Sigmoid colon (tissue), 7 donors: Measurements from ENCODE around the gene RPS6KA2. TPM values are rescaled to one million over a fixed set of nuclear protein-coding genes. Genes with fewer than 3 reads are reported as not detected.

Source experiments
- DNase-seq: peaks from one replicate; pipeline ENCODE4 v3.0.0-alpha.2; 2019
- H3K27ac ChIP-seq, 4 donors: fragments of 200-600 bp; sonication (generic); one replicate each; pipeline ENCODE4 v1.5.1; 2016 to 2019; ENCODE audit warnings: mild to moderate bottlenecking in 1 of 4
- H3K27me3 ChIP-seq, 3 donors: fragments of 200-600 bp; sonication (generic); one replicate each; pipeline ENCODE4 v1.5.1; 2019; ENCODE audit warnings: mild to moderate bottlenecking in 1 of 3
- H3K36me3 ChIP-seq, 4 donors: fragments of 200-600 bp; sonication (generic); one replicate each; pipeline ENCODE4 v1.5.1; 2016 to 2019
- H3K4me1 ChIP-seq, 4 donors: fragments of 200-600 bp; sonication (generic); one replicate each; pipeline ENCODE4 v1.5.1; 2017 to 2019
- H3K4me3 ChIP-seq, 4 donors: fragments of 200-600 bp; sonication (generic); one replicate each; pipeline ENCODE4 v1.5.1; 2017 to 2019; ENCODE audit warnings: mild to moderate bottlenecking in 2 of 4, moderate library complexity in 1 of 4
- H3K9me3 ChIP-seq, 4 donors: fragments of 200-600 bp in 3 of 4; sonication (generic) in 3 of 4; one replicate each; pipeline versions ENCODE4 v1.5.1 to v1.6.1; 2013 to 2019
- CTCF ChIP-seq, 4 experiments: fragments of 450-650 bp in 3 of 4; fragments of 200-600 bp in 1 of 4; IDR thresholded peaks; one replicate each; pipeline ENCODE4 v1.5.1; 2016 to 2019; ENCODE audit warnings: antibody characterized with exemption in 4 of 4, mild to moderate bottlenecking in 3 of 4, moderate library complexity in 2 of 4
- EP300 ChIP-seq, 4 donors: sonication (generic); formaldehyde crosslinking; IDR thresholded peaks; one replicate each; pipeline ENCODE4 v1.6.1; 2017; ENCODE audit warnings: antibody characterized with exemption in 4 of 4
- POLR2A ChIP-seq, 2 donors: fragments of 450-650 bp; IDR thresholded peaks; one replicate each; pipeline ENCODE4 v1.6.1; 2016; ENCODE audit warnings: antibody characterized with exemption in 2 of 2, mild to moderate bottlenecking in 2 of 2, moderate library complexity in 2 of 2
- POLR2AphosphoS5 ChIP-seq, 4 donors: sonication (generic); formaldehyde crosslinking; IDR thresholded peaks; one replicate each; pipeline ENCODE4 v1.6.1; 2017; ENCODE audit warnings: antibody characterized with exemption in 4 of 4
- WGBS, 2 donors: extraction: QIAGEN DNeasy Blood & Tissue Kit; methylation state at CpG; one replicate each; pipeline ENCODE4 v1.1.7; 2013; 5-methylcytosine and 5-hydroxymethylcytosine counted together
- intact Hi-C: fragments of 100-400 bp; cut with DNase I; formaldehyde crosslinking; loops from one replicate; pipeline ENCODE4 v1.15.1; 2023
- polyA plus RNA-seq, 3 donors: library from polyadenylated mRNA; stranded (reverse); fragments of 200-250 nt; gene quantifications; one replicate each; pipeline ENCODE4 v1.2.3, GENCODE V29; 2013
- total RNA-seq, 4 donors: library from RNA; depleted of rRNA; stranded (reverse); fragments of >200 nt; gene quantifications; one replicate each; pipeline ENCODE4 v1.1.0, GENCODE V29; 2016
- donor health status: healthy with polysubstance abuse.
- donor health status: Bipolar disorder and iron deficiency.
- donor health status: healthy.

RPS6KA2 gene
- total and polyA plus RNA-seq, 7 donors, result 6.5 to 44.7 (median 27.8) TPM

DNA sequence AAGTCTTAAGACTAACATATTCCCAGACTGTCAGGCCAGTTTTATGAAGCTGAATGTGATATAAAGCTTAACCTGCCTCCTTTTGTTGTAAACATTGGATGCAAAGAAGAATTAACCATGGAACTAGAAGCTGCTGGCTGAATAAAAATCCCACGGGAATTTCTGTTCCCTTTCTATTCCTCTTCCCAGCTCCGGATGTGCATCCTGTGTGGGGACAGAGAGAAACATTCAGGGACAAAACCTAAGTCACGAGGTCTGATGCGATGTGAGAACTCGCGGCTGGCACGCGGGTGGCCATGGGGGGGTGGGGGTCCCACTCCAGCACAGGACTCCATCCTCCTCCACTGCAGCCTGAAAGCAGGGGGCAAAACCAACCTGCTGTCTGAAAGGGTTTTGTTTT, 72.7 kb downstream of the RPS6KA2 start:
- TF ChIP-seq EP300 (IDR thresholded peaks at IDR 0.05) (no peak), POLR2AphosphoS5 (IDR thresholded peaks at IDR 0.05) (no peak), POLR2A (IDR thresholded peaks at IDR 0.05) (no peak), CTCF (IDR thresholded peaks at IDR 0.05) (no peak)
- 80 to 88% methylated on average over 8 of the region's 8 CpGs for WGBS, 2 donors
- H3K36me3 ChIP-seq, result no peaks in the 10 kb centered on the region
- H3K27me3 ChIP-seq, result no peaks in the 10 kb centered on the region
- H3K27ac ChIP-seq, result peak overlapping the region; percentile 10 to 85 (median 80)
- no peaks in the 10 kb centered on the region for H3K9me3 ChIP-seq
- DNase-seq, result no peak
- H3K4me3 ChIP-seq, result no peak overlapping the region
- intact Hi-C loops, result no loop called here
- peaks cover 0 to 43% (median 25%) of the 10 kb centered on the region in 4 donors for H3K4me1 ChIP-seq

GRCh38 chr6:166553563-166554271, 73.3 kb downstream of the RPS6KA2 start:
- Histone ChIP-seq H3K27ac (peak overlapping the region; percentile 10 to 85 (median 80)), H3K4me1 (peaks cover 0 to 43% (median 25%) of the 10 kb centered on the region in 4 donors), H3K4me3 (no peak overlapping the region), H3K36me3 (no peaks in the 10 kb centered on the region), H3K9me3 (no peaks in the 10 kb centered on the region), H3K27me3 (no peaks in the 10 kb centered on the region)
- TF ChIP-seq POLR2AphosphoS5 (IDR thresholded peaks at IDR 0.05) (peak in 2 of 4 donors; percentile 10 to 53), POLR2A (IDR thresholded peaks at IDR 0.05) (no peak)
- WGBS, 2 donors, result 75 to 82% methylated on average over 13 of the region's 13 CpGs
- DNase-seq, result peak; percentile 85
- intact Hi-C loops, result no loop called here

GRCh38 chr6:166552600-166552999, 74.5 kb downstream of the RPS6KA2 start:
- Histone ChIP-seq H3K27ac (peak overlapping the region in 2 of 4 donors; percentile 84 to 85), H3K9me3 (no peaks in the 10 kb centered on the region), H3K27me3 (no peaks in the 10 kb centered on the region), H3K4me1 (peaks cover 0 to 42% (median 24%) of the 10 kb centered on the region in 4 donors), H3K4me3 (no peak overlapping the region), H3K36me3 (no peaks in the 10 kb centered on the region)
- intact Hi-C loops, result no loop called here
- 86 to 89% methylated on average over 7 of the region's 7 CpGs for WGBS, 2 donors
- no peak for DNase-seq
- TF ChIP-seq POLR2AphosphoS5 (IDR thresholded peaks at IDR 0.05), result no peak
- no peak for TF ChIP-seq EP300 (IDR thresholded peaks at IDR 0.05)
- no peak for TF ChIP-seq POLR2A (IDR thresholded peaks at IDR 0.05)
- TF ChIP-seq CTCF (IDR thresholded peaks at IDR 0.05), result no peak

GRCh38 chr6:166551754-166552495, 75.1 kb downstream of the RPS6KA2 start:
- Histone ChIP-seq H3K9me3 (no peaks in the 10 kb centered on the region), H3K27ac (no peak overlapping the region), H3K27me3 (no peaks in the 10 kb centered on the region), H3K4me1 (peaks cover 0 to 36% (median 21%) of the 10 kb centered on the region in 4 donors), H3K36me3 (no peaks in the 10 kb centered on the region), H3K4me3 (no peak overlapping the region)
- intact Hi-C loops, result no loop called here
- TF ChIP-seq EP300 (IDR thresholded peaks at IDR 0.05), result no peak
- no peak for DNase-seq
- 91 to 94% methylated on average over 16 of the region's 16 CpGs for WGBS, 2 donors

DNA sequence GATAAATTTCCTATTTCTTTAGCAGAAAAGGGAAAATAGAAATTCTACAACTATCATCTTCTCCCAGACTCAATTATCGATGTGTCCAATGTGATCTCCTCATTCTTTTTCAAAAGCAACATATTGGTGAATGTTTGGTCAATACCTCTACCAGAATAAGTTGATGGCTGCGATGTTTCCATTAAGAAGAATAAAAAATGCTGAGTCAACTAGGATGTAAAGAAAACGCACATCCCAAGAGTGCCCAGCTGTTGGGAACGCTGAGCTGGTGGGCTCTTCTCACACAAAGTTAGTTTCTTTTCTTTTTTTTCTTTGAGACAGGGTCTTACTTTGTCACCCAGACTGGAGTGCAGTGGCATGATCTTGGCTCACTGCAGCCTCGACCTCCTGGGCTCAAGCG, 80.4 kb downstream of the RPS6KA2 start:
- DNase-seq, result no peak
- H3K4me1 ChIP-seq, result peaks cover 0 to 8% (median 2%) of the 10 kb centered on the region in 4 donors
- TF ChIP-seq POLR2A (IDR thresholded peaks at IDR 0.05) (no peak), POLR2AphosphoS5 (IDR thresholded peaks at IDR 0.05) (no peak), EP300 (IDR thresholded peaks at IDR 0.05) (no peak), CTCF (IDR thresholded peaks at IDR 0.05) (no peak)
- no peak overlapping the region for H3K4me3 ChIP-seq
- H3K27me3 ChIP-seq, result no peaks in the 10 kb centered on the region
- H3K27ac ChIP-seq, result no peak overlapping the region
- no peaks in the 10 kb centered on the region for H3K36me3 ChIP-seq
- intact Hi-C loops, result no loop called here
- WGBS, 2 donors, result 92 to 96% methylated on average over 6 of the region's 6 CpGs
- H3K9me3 ChIP-seq, result no peaks in the 10 kb centered on the region
